ENCODE data around the gene COL15A1.

GRCh38 chr9:98900244-98900643, 43.5 kb upstream of the COL15A1 start:
- TF ChIP-seq CTCF (IDR thresholded peaks at IDR 0.05) (no peak), EP300 (IDR thresholded peaks at IDR 0.05) (no peak), POLR2A (IDR thresholded peaks at IDR 0.05; ENCODE audit: low read depth) (no peak), POLR2AphosphoS5 (IDR thresholded peaks at IDR 0.05) (no peak)

All from esophagus muscularis mucosa (tissue), 4 donors.